IMR-90 (cell line): ENCODE measurements around the gene ARHGAP19. TPM values are rescaled to one million over a fixed set of nuclear protein-coding genes. Genes with fewer than 3 reads are reported as not detected.

Experiments
- ATAC-seq: fragments of 200-7000 bp; cut with Tn5 transposase; 2 replicates; pipeline ENCODE4 v1.9.1; 2020; ENCODE audit warnings: low read depth, mild to moderate bottlenecking, moderate library complexity
- BruUV-seq: library from RNA; stranded (reverse); fragments of 400-500 nt; replicated peaks from 2 replicates; lab custom pipeline; 2021; lab: Mats Ljungman, UMichigan
- CTCF ChIA-PET: fragments of 300-600 bp; formaldehyde crosslinking; extraction: SDS; loops from one replicate; lab custom pipeline; 2021; ENCODE audit warnings: antibody characterized with exemption; lab: Yijun Ruan, JAX
- POLR2A ChIA-PET: fragments of 300-600 bp; sonication (Branson Sonifier 250); formaldehyde crosslinking; loops from one replicate; lab custom pipeline; 2022; ENCODE audit warnings: antibody characterized with exemption; ENCODE audit not compliant: unreplicated experiment; lab: Charles Lee
- DNase-seq: peaks from one replicate; pipeline ENCODE4 v3.0.0; 2013
- H2AFZ ChIP-seq: replicated peaks from 2 replicates; pipeline ENCODE3; 2013; ENCODE audit warnings: low read length, mild to moderate bottlenecking; ENCODE audit not compliant: poor library complexity
- H2AK5ac ChIP-seq: 2 replicates; pipeline ENCODE4 v1.6.1; 2013; ENCODE audit warnings: low read depth, low read length, inconsistent platforms
- H2AK9ac ChIP-seq: replicated peaks from 2 replicates; pipeline ENCODE3; 2013; ENCODE audit warnings: mild to moderate bottlenecking, low read depth, low read length, moderate library complexity; ENCODE audit not compliant: poor library complexity
- H2BK120ac ChIP-seq: 2 replicates; pipeline ENCODE4 v1.6.1; 2013; ENCODE audit warnings: low read depth, low read length, inconsistent platforms
- H2BK15ac ChIP-seq: 3 replicates; pipeline ENCODE4 v1.6.1; 2013; ENCODE audit warnings: low read depth, low read length, inconsistent platforms
- H2BK20ac ChIP-seq: 2 replicates; pipeline ENCODE4 v1.6.1; 2013; ENCODE audit warnings: low read depth, mild to moderate bottlenecking, inconsistent platforms, low read length, moderate library complexity
- H2BK5ac ChIP-seq: 2 replicates; pipeline ENCODE4 v1.6.1; 2013; ENCODE audit warnings: mild to moderate bottlenecking, low read depth, low read length, inconsistent platforms; ENCODE audit not compliant: poor library complexity, severe bottlenecking
- H3K14ac ChIP-seq: replicated peaks from 2 replicates; pipeline ENCODE4 v1.6.1; 2013; ENCODE audit warnings: low read depth, low read length, inconsistent platforms
- H3K18ac ChIP-seq: 2 replicates; pipeline ENCODE4 v1.6.1; 2013; ENCODE audit warnings: low read depth, low read length, control low read depth
- H3K23ac ChIP-seq: 2 replicates; pipeline ENCODE4 v1.6.1; 2013; ENCODE audit warnings: low read depth, low read length, inconsistent platforms
- H3K27ac ChIP-seq: 2 replicates; pipeline ENCODE4 v1.5.1; 2013; ENCODE audit warnings: mild to moderate bottlenecking, control low read depth, low read length; ENCODE audit not compliant: insufficient read depth
- H3K27me3 ChIP-seq: 2 replicates; pipeline ENCODE4 v1.6.1; 2013; ENCODE audit warnings: low read length; ENCODE audit not compliant: control insufficient read depth, insufficient read depth
- H3K36me3 ChIP-seq: 2 replicates; pipeline ENCODE4 v1.6.1; 2013; ENCODE audit warnings: low read length, mixed read lengths; ENCODE audit not compliant: control insufficient read depth, insufficient read depth
- H3K4ac ChIP-seq: 2 replicates; pipeline ENCODE4 v1.6.1; 2013; ENCODE audit warnings: low read depth, low read length, inconsistent platforms
- H3K4me1 ChIP-seq: 2 replicates; pipeline ENCODE4 v1.6.1; 2013; ENCODE audit warnings: low read length, mixed read lengths; ENCODE audit not compliant: control insufficient read depth, insufficient read depth
- H3K4me2 ChIP-seq: 2 replicates; pipeline ENCODE4 v1.6.1; 2013; ENCODE audit warnings: low read depth, mild to moderate bottlenecking, control low read depth, low read length, moderate library complexity
- H3K4me3 ChIP-seq: 2 replicates; pipeline ENCODE4 v1.5.1; 2013; ENCODE audit warnings: low read depth, mild to moderate bottlenecking, control low read depth, low read length, moderate library complexity; ENCODE audit not compliant: insufficient read depth
- H3K56ac ChIP-seq: 2 replicates; pipeline ENCODE4 v1.6.1; 2013; ENCODE audit warnings: low read length, inconsistent platforms; ENCODE audit not compliant: insufficient read depth; ENCODE audit errors: extremely low read depth
- H3K79me1 ChIP-seq, 2 experiments: 2 replicates each; pipeline ENCODE4 v1.6.1; 2013; ENCODE audit warnings: low read length in 2 of 2, inconsistent platforms in 1 of 2, low read depth in 1 of 2
- H3K9ac ChIP-seq: 2 replicates; pipeline ENCODE4 v1.6.1; 2013; ENCODE audit warnings: low read depth, low read length, control low read depth
- H3K9me1 ChIP-seq: 2 replicates; pipeline ENCODE4 v1.6.1; 2013; ENCODE audit warnings: low read length, inconsistent platforms; ENCODE audit not compliant: insufficient read depth
- H3K9me3 ChIP-seq: 2 replicates; pipeline ENCODE4 v1.6.1; 2013; ENCODE audit warnings: low read length; ENCODE audit not compliant: control insufficient read depth, insufficient read depth
- H4K20me1 ChIP-seq: 2 replicates; pipeline ENCODE4 v1.6.1; 2013; ENCODE audit warnings: low read length, inconsistent platforms; ENCODE audit not compliant: insufficient read depth
- H4K5ac ChIP-seq: 2 replicates; pipeline ENCODE4 v1.6.1; 2013; ENCODE audit warnings: mild to moderate bottlenecking, low read depth, low read length, control low read depth
- H4K8ac ChIP-seq, 2 experiments: 2 replicates each; pipeline ENCODE4 v1.6.1; 2013; ENCODE audit warnings: low read depth in 2 of 2, low read length in 2 of 2, control low read depth in 1 of 2, inconsistent platforms in 1 of 2
- H4K91ac ChIP-seq: 2 replicates; pipeline ENCODE4 v1.6.1; 2013; ENCODE audit warnings: low read depth, low read length, inconsistent platforms; ENCODE audit not compliant: insufficient read depth
- BHLHE40 ChIP-seq: fragments of 150-350 bp; IDR thresholded peaks from 2 replicates; pipeline ENCODE4 v1.6.1; 2016; ENCODE audit warnings: mild to moderate bottlenecking, low read depth, low read length
- CEBPB ChIP-seq: IDR thresholded peaks from 2 replicates; pipeline ENCODE4 v1.6.1; 2012; ENCODE audit warnings: low read depth, low read length, improper control_type of control experiment
- CHD1 ChIP-seq: IDR thresholded peaks from 2 replicates; pipeline ENCODE4 v1.6.1; 2012; ENCODE audit warnings: low read depth, low read length, improper control_type of control experiment
- CTCF ChIP-seq: conservative IDR thresholded peaks from 2 replicates; pipeline ENCODE4 v1.5.1; 2012; ENCODE audit warnings: mild to moderate bottlenecking, low read depth, low read length, improper control_type of control experiment
- ELK1 ChIP-seq: fragments of 150-350 bp; IDR thresholded peaks from 2 replicates; pipeline ENCODE4 v1.6.1; 2016; ENCODE audit warnings: low read depth, mild to moderate bottlenecking, low read length, moderate library complexity, borderline replicate concordance
- FOS ChIP-seq: fragments of 150-350 bp; IDR thresholded peaks from 2 replicates; pipeline ENCODE4 v1.6.1; 2016; ENCODE audit warnings: low read depth, low read length
- MAFK ChIP-seq: IDR thresholded peaks from 2 replicates; pipeline ENCODE4 v1.6.1; 2012; ENCODE audit warnings: low read depth, low read length, improper control_type of control experiment
- MAZ ChIP-seq: IDR thresholded peaks from 2 replicates; pipeline ENCODE4 v1.6.1; 2012; ENCODE audit warnings: low read depth, mild to moderate bottlenecking, low read length, improper control_type of control experiment, moderate library complexity, borderline replicate concordance
- MXI1 ChIP-seq: IDR thresholded peaks from 2 replicates; pipeline ENCODE4 v1.6.1; 2012; ENCODE audit warnings: low read depth, mild to moderate bottlenecking, low read length, moderate library complexity, borderline replicate concordance
- NFE2L2 ChIP-seq: fragments of 150-350 bp; IDR thresholded peaks from 2 replicates; pipeline ENCODE4 v1.6.1; 2016; ENCODE audit warnings: low read depth, mild to moderate bottlenecking, low read length
- POLR2A ChIP-seq: IDR thresholded peaks from 2 replicates; pipeline ENCODE4 v1.6.1; 2012; ENCODE audit warnings: mild to moderate bottlenecking, low read depth, low read length
- RAD21 ChIP-seq: IDR thresholded peaks from 2 replicates; pipeline ENCODE4 v1.6.1; 2012; ENCODE audit warnings: low read length, improper control_type of control experiment
- RCOR1 ChIP-seq: IDR thresholded peaks from 2 replicates; pipeline ENCODE4 v1.6.1; 2012; ENCODE audit warnings: mild to moderate bottlenecking, low read length, improper control_type of control experiment; ENCODE audit not compliant: insufficient replicate concordance
- RFX5 ChIP-seq: IDR thresholded peaks from 2 replicates; pipeline ENCODE4 v1.8.0; 2012; ENCODE audit warnings: low read depth, mild to moderate bottlenecking, low read length, moderate library complexity
- SMC3 ChIP-seq: fragments of 150-350 bp; IDR thresholded peaks from 2 replicates; pipeline ENCODE4 v1.6.1; 2016; ENCODE audit warnings: low read depth, mild to moderate bottlenecking, antibody characterized with exemption, low read length, moderate library complexity
- USF2 ChIP-seq: fragments of 150-350 bp; IDR thresholded peaks from 2 replicates; pipeline ENCODE4 v1.6.1; 2017; ENCODE audit warnings: mild to moderate bottlenecking, antibody characterized with exemption, low read length, low read depth
- WGBS, 2 experiments: methylation state at CpG; one replicate each; pipeline versions ENCODE4 v1.1.5 to v1.1.7; 2013; ENCODE audit warnings: missing lambda C conversion rate in 2 of 2; ENCODE audit not compliant: insufficient read length in 1 of 2; ENCODE audit errors: extremely low coverage in 2 of 2; 5-methylcytosine and 5-hydroxymethylcytosine counted together
- dilution Hi-C: fragments of 300-500 bp; cut with HindIII; formaldehyde crosslinking; loops from one replicate; pipeline ENCODE4 v1.14.3; 2018; ENCODE audit warnings: low sequenced_read_pairs; ENCODE audit not compliant: unreplicated experiment
- in situ Hi-C: fragments of 300-500 bp; cut with MboI; formaldehyde crosslinking; loops from 3 replicates; pipeline ENCODE4 v1.14.3; 2019; ENCODE audit warnings: low sequenced_read_pairs, inconsistent platforms, mixed read lengths
- intact Hi-C: fragments of 100-400 bp; cut with micrococcal nuclease; formaldehyde crosslinking; loops from 2 replicates; pipeline ENCODE4 v1.10.0; 2022
- polyA plus RNA-seq, 3 experiments: library from polyadenylated mRNA; depleted of rRNA; stranded (reverse); fragments of >200 nt; gene quantifications; 2 replicates each; pipeline ENCODE4 v1.2.3, GENCODE V29; 2012; ENCODE audit warnings: low replicate concordance in 1 of 3
- total RNA-seq: library from RNA; depleted of rRNA; stranded (reverse); fragments of >200 nt; gene quantifications from 2 replicates; pipeline ENCODE4 v1.2.3, GENCODE V29; 2012

ARHGAP19 gene
- total and polyA plus RNA-seq, 2 of the 4 experiments (the other 2 are of a cell fraction), result 6.3 to 7.0 TPM

- H3K4me3 ChIP-seq, result no peak overlapping the region
- H3K4ac ChIP-seq, result no peak overlapping the region
- H3K23ac ChIP-seq, result no peak overlapping the region
- no peak overlapping the region for H2BK120ac ChIP-seq
- H4K20me1 ChIP-seq, result no peaks in the 10 kb centered on the region
- intact Hi-C loops, result no loop called here
- H3K27ac ChIP-seq, result no peak overlapping the region
- H3K9me1 ChIP-seq, result no peaks in the 10 kb centered on the region
- no peaks in the 10 kb centered on the region for H3K4me1 ChIP-seq
- H4K91ac ChIP-seq, result no peak overlapping the region
- in situ Hi-C loops, result no loop called here
- ATAC-seq (no peak), DNase-seq (no peak)
- H3K4me2 ChIP-seq, result no peak overlapping the region
- CTCF ChIA-PET, result interaction anchor here (2.0 kb wide), 1 partner anchor 20 kb away, joined by 5 read pairs; no protein-coding TSS in a partner anchor
- H3K9ac ChIP-seq, result no peak overlapping the region
- no CpG with 5 or more reads among the region's 2 CpGs for WGBS, 2 experiments
- no peaks in the 10 kb centered on the region for H3K9me3 ChIP-seq
- H3K18ac ChIP-seq, result no peak overlapping the region
- no peaks in the 10 kb centered on the region for H3K36me3 ChIP-seq
- no peak overlapping the region for H2AK5ac ChIP-seq
- no peak for TF ChIP-seq RAD21
- no peak for TF ChIP-seq NFE2L2
- TF ChIP-seq MAFK, result no peak
- no peak for TF ChIP-seq ELK1
- no peak for TF ChIP-seq RCOR1
- no peak for TF ChIP-seq BHLHE40
- TF ChIP-seq SMC3, result no peak
- TF ChIP-seq CHD1, result no peak
- no peak for TF ChIP-seq CTCF
- no peak for TF ChIP-seq USF2
- no peak for TF ChIP-seq MAZ
- no peak for TF ChIP-seq RFX5
- no peak for TF ChIP-seq FOS
- no peak for TF ChIP-seq POLR2A
- TF ChIP-seq MXI1, result no peak
- TF ChIP-seq CEBPB, result no peak
- dilution Hi-C loops, result no loop called here
- no peak overlapping the region for H2AFZ ChIP-seq
- H4K8ac ChIP-seq, result no peak overlapping the region
- H2AK9ac ChIP-seq, result no peak overlapping the region
- H3K14ac ChIP-seq, result no peak overlapping the region
- no peak overlapping the region for H2BK15ac ChIP-seq
- peaks cover 64% of the 10 kb centered on the region for H3K27me3 ChIP-seq
- no peaks in the 10 kb centered on the region for H3K79me1 ChIP-seq
- no TSS peak for BruUV-seq
- no peak overlapping the region for H2BK20ac ChIP-seq
- H4K5ac ChIP-seq, result no peak overlapping the region
- H3K56ac ChIP-seq, result no peak overlapping the region
- POLR2A ChIA-PET, result no interaction called here
- H2BK5ac ChIP-seq, result no peak overlapping the region
These were observed 102.0 kb downstream of the ARHGAP19 start for GRCh38 chr10:97190450-97190849.
